ENCODE data around the gene LSAMP. TPM values are rescaled to one million over a fixed set of nuclear protein-coding genes. Genes with fewer than 3 reads are reported as not detected.

The LSAMP gene
- total RNA-seq, 1 donor from 2014 or later = 1.1 TPM

DNA sequence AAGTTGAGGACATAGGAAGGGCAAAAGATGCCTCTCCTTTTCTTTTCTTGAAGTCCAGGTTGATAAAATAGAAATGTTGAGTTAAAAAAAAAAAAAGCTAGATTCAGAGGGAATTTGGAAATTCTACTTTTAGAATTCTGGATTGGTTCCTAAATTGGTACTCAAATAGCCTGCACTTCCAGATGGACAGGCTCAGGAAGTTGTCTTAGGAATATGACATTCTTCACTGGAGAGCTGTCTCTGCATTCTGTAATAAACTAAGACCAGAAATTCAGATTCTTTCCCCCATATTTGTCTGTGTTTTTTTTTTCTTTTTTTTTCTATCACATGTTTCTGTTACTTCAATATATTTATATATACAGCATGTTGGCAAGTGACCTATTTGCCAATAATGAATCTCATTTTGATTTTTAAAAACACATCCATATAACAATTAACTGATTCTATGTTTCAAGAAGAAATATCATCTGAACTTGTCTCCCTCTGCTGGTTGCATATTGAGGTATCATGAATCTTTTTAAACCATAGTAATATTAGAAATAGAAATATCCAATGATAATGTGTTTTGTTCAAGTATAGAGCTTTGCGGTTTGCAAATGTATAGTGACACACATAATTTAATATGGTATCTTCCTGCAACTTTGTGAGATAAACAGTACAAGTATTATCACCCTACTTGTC is 8.5 kb upstream of the LSAMP start:
- Mint-ChIP-seq H3K27ac (ENCODE audit: unreplicated experiment) (no peak overlapping the region), H3K9me3 (ENCODE audit: low read depth) (no peaks in the 10 kb centered on the region), H3K4me3 (ENCODE audit: unreplicated experiment) (no peak overlapping the region), H3K36me3 (ENCODE audit: low read depth) (peaks cover 1% of the 10 kb centered on the region), H3K4me1 (ENCODE audit: low read depth) (no peaks in the 10 kb centered on the region), H3K27me3 (ENCODE audit: low read depth) (no peaks in the 10 kb centered on the region)
- TF ChIP-seq, protein P1, sequence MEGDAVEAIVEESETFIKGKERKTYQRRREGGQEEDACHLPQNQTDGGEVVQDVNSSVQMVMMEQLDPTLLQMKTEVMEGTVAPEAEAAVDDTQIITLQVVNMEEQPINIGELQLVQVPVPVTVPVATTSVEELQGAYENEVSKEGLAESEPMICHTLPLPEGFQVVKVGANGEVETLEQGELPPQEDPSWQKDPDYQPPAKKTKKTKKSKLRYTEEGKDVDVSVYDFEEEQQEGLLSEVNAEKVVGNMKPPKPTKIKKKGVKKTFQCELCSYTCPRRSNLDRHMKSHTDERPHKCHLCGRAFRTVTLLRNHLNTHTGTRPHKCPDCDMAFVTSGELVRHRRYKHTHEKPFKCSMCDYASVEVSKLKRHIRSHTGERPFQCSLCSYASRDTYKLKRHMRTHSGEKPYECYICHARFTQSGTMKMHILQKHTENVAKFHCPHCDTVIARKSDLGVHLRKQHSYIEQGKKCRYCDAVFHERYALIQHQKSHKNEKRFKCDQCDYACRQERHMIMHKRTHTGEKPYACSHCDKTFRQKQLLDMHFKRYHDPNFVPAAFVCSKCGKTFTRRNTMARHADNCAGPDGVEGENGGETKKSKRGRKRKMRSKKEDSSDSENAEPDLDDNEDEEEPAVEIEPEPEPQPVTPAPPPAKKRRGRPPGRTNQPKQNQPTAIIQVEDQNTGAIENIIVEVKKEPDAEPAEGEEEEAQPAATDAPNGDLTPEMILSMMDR (IDR thresholded peaks at IDR 0.05) = peak; percentile 85
- no peak for DNase-seq (ENCODE audit: low spot score)

- TF ChIP-seq, protein P1 (IDR thresholded peaks at IDR 0.05) = no peak
- no peak overlapping the region for H3K27ac Mint-ChIP-seq (ENCODE audit: unreplicated experiment)
- H3K4me1 Mint-ChIP-seq (ENCODE audit: low read depth) = peaks cover 9% of the 10 kb centered on the region
- no peaks in the 10 kb centered on the region for H3K36me3 Mint-ChIP-seq (ENCODE audit: low read depth)
- H3K4me3 Mint-ChIP-seq (ENCODE audit: unreplicated experiment) = no peak overlapping the region
- DNase-seq (ENCODE audit: low spot score) = no peak
- no peaks in the 10 kb centered on the region for H3K9me3 Mint-ChIP-seq (ENCODE audit: low read depth)
- H3K27me3 Mint-ChIP-seq (ENCODE audit: low read depth) = no peaks in the 10 kb centered on the region
Observed at GRCh38 chr3:116449546-116450350, 4.5 kb upstream of the LSAMP start.

- peaks cover 24% of the 10 kb centered on the region for H3K4me1 Mint-ChIP-seq (ENCODE audit: low read depth)
- H3K9me3 Mint-ChIP-seq (ENCODE audit: low read depth) = no peaks in the 10 kb centered on the region
- TF ChIP-seq, protein P1 (IDR thresholded peaks at IDR 0.05) = no peak
- peaks cover 21% of the 10 kb centered on the region for H3K27me3 Mint-ChIP-seq (ENCODE audit: low read depth)
- peak overlapping the region; percentile 33 for H3K4me3 Mint-ChIP-seq (ENCODE audit: unreplicated experiment)
- no peak overlapping the region for H3K27ac Mint-ChIP-seq (ENCODE audit: unreplicated experiment)
- H3K36me3 Mint-ChIP-seq (ENCODE audit: low read depth) = no peaks in the 10 kb centered on the region
- DNase-seq (ENCODE audit: low spot score) = no peak
Observed at GRCh38 chr3:116445990-116446389, 703 bp upstream of the LSAMP start.

DNA sequence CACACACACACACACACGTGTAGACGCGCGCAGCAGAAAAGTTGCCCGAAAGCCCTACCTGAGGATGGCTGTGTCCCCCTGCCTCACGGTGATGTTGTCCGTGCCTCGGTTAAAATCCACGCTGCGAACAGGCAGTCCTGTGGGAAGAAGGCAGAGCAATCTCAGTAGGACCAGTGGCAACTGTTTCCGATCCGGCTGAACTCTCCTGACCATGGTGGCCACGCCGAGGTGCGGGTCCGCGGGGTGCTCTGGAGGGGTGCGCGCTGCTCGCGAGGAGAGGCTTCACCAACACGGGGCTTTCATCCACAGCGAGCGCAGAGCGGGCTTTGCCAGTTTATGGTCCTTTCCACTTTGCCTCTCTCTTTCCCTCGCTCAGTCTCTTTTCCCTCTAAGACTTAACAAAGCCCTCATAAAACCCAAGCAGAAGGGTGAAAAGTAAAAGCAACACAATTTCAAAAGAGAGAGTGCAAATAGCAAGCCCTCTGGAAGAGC is 422 bp downstream of the LSAMP start:
- Mint-ChIP-seq H3K27ac (ENCODE audit: unreplicated experiment) (no peak overlapping the region), H3K9me3 (ENCODE audit: low read depth) (no peaks in the 10 kb centered on the region), H3K4me3 (ENCODE audit: unreplicated experiment) (peak overlapping the region; percentile 74), H3K36me3 (ENCODE audit: low read depth) (no peaks in the 10 kb centered on the region), H3K4me1 (ENCODE audit: low read depth) (peaks cover 24% of the 10 kb centered on the region), H3K27me3 (ENCODE audit: low read depth) (peaks cover 21% of the 10 kb centered on the region)
- TF ChIP-seq, protein P1 (IDR thresholded peaks at IDR 0.05) = no peak
- DNase-seq (ENCODE audit: low spot score) = no peak

DNA sequence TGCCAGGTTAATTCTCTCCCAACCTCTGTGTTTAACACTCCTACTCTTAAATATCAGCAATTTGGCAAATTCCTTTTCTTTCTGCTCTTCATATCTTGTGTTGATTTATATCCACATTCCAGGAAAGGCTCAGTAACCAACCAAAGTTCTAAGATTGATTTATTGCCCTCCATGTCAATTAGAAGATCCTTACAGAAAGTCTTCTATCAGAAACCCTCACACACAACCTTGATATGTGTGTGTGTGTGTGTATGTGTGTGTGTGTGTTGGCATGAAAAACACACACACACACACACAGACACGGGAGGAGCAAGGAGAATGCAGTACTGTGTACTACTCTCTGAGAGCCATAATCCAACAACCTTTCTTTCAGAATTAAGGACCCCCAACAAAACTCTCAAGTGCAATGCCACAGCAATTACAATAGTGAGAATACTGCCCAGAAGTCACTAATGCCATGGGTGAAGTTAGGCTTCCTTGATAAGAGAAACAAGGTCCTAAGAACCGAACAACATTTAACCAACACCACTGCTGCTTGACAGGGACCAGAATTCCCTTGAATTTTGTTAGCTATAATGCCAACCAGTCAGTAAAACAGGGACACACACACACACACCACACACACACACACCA is 1.1 kb downstream of the LSAMP start:
- TF ChIP-seq, protein P1 (IDR thresholded peaks at IDR 0.05) = no peak
- H3K27me3 Mint-ChIP-seq (ENCODE audit: low read depth) = peaks cover 21% of the 10 kb centered on the region
- H3K36me3 Mint-ChIP-seq (ENCODE audit: low read depth) = no peaks in the 10 kb centered on the region
- H3K4me3 Mint-ChIP-seq (ENCODE audit: unreplicated experiment) = peak overlapping the region; percentile 74
- no peak overlapping the region for H3K27ac Mint-ChIP-seq (ENCODE audit: unreplicated experiment)
- DNase-seq (ENCODE audit: low spot score) = no peak
- peaks cover 24% of the 10 kb centered on the region for H3K4me1 Mint-ChIP-seq (ENCODE audit: low read depth)
- no peaks in the 10 kb centered on the region for H3K9me3 Mint-ChIP-seq (ENCODE audit: low read depth)
